Astrocyte (in vitro differentiated cells and primary cell): ENCODE data around the gene DESI1. TPM values are rescaled to one million over a fixed set of nuclear protein-coding genes. Genes with fewer than 3 reads are reported as not detected.

Source experiments
- DNase-seq: peaks from one replicate; pipeline ENCODE4 v3.0.0-alpha.2; 2010; ENCODE audit warnings: low read depth
- FAIRE-seq: peaks from 2 replicates; lab custom pipeline; 2011; peaks lifted over from hg19 to GRCh38; lab: Jason Lieb, UNC
- H2AFZ ChIP-seq: 2 replicates; pipeline ENCODE4 v1.6.0; 2012; ENCODE audit warnings: low read depth, low read length, inconsistent platforms
- H3K27ac ChIP-seq: 2 replicates; pipeline ENCODE4 v1.5.1; 2011; ENCODE audit warnings: low read depth, low read length, inconsistent platforms
- H3K27me3 ChIP-seq: 2 replicates; pipeline ENCODE4 v1.6.0; 2011; ENCODE audit warnings: low read length, inconsistent platforms; ENCODE audit not compliant: insufficient read depth
- H3K36me3 ChIP-seq: 2 replicates; pipeline ENCODE4 v1.5.1; 2011; ENCODE audit warnings: low read length, inconsistent platforms; ENCODE audit not compliant: insufficient read depth
- H3K4me1 ChIP-seq: 2 replicates; pipeline ENCODE4 v1.5.1; 2011; ENCODE audit warnings: low read length, inconsistent platforms; ENCODE audit not compliant: insufficient read depth
- H3K4me2 ChIP-seq: 2 replicates; pipeline ENCODE4 v1.6.0; 2012; ENCODE audit warnings: low read length, inconsistent platforms
- H3K4me3 ChIP-seq: 2 replicates; pipeline ENCODE4 v1.5.1; 2011; ENCODE audit warnings: low read depth, mild to moderate bottlenecking, low read length, inconsistent platforms; ENCODE audit not compliant: insufficient read depth
- H3K79me2 ChIP-seq: 2 replicates; pipeline ENCODE4 v1.6.0; 2012; ENCODE audit warnings: mild to moderate bottlenecking, low read length, inconsistent platforms; ENCODE audit not compliant: insufficient read depth
- H3K9ac ChIP-seq: 2 replicates; pipeline ENCODE4 v1.6.0; 2012; ENCODE audit warnings: mild to moderate bottlenecking, low read length, inconsistent platforms
- H3K9me3 ChIP-seq: 2 replicates; pipeline ENCODE4 v1.5.1; 2012; ENCODE audit warnings: low read depth, mild to moderate bottlenecking, low read length, inconsistent platforms; ENCODE audit not compliant: insufficient read depth
- H4K20me1 ChIP-seq: 2 replicates; pipeline ENCODE4 v1.6.0; 2012; ENCODE audit warnings: low read length, inconsistent platforms; ENCODE audit not compliant: insufficient read depth
- H3K27ac Mint-ChIP-seq: one replicate; pipeline ENCODE4 v1.8.0; 2021; ENCODE audit warnings: mild to moderate bottlenecking, mixed read lengths; ENCODE audit not compliant: unreplicated experiment
- H3K27me3 Mint-ChIP-seq: one replicate; pipeline ENCODE4 v1.8.0; 2021; ENCODE audit warnings: low read depth, mixed read lengths; ENCODE audit not compliant: unreplicated experiment
- H3K36me3 Mint-ChIP-seq: one replicate; pipeline ENCODE4 v1.8.0; 2021; ENCODE audit warnings: low read depth, mixed read lengths; ENCODE audit not compliant: unreplicated experiment
- H3K4me1 Mint-ChIP-seq: one replicate; pipeline ENCODE4 v1.8.0; 2021; ENCODE audit warnings: low read depth, mixed read lengths; ENCODE audit not compliant: unreplicated experiment
- H3K4me3 Mint-ChIP-seq: one replicate; pipeline ENCODE4 v1.8.0; 2021; ENCODE audit warnings: mild to moderate bottlenecking, moderate library complexity, mixed read lengths; ENCODE audit not compliant: unreplicated experiment
- H3K9me3 Mint-ChIP-seq: one replicate; pipeline ENCODE4 v1.8.0; 2021; ENCODE audit warnings: mild to moderate bottlenecking, mixed read lengths; ENCODE audit not compliant: unreplicated experiment
- CTCF ChIP-seq: IDR thresholded peaks from 2 replicates; pipeline ENCODE4 v1.5.1; 2011; ENCODE audit warnings: low read depth, mild to moderate bottlenecking, inconsistent platforms, low read length, moderate library complexity; ENCODE audit not compliant: insufficient read depth
- EZH2 ChIP-seq: IDR thresholded peaks from 2 replicates; pipeline ENCODE4 v1.6.1; 2012; ENCODE audit warnings: mild to moderate bottlenecking, low read length, inconsistent platforms; ENCODE audit not compliant: insufficient read depth
- total RNA-seq: library from RNA; stranded (reverse); gene quantifications from 2 replicates; pipeline ENCODE4 v1.2.1, GENCODE V29; 2021

The DESI1 gene
- total RNA-seq, 1 donor from 2014 or later: 48.2 TPM

- H3K4me1 Mint-ChIP-seq: no peaks in the 10 kb centered on the region
- FAIRE-seq: no peak
- TF ChIP-seq CTCF: no peak
- TF ChIP-seq EZH2: no peak
- Histone ChIP-seq H3K4me1 (no peaks in the 10 kb centered on the region), H3K4me3 (no peak overlapping the region), H3K79me2 (peaks cover 20% of the 10 kb centered on the region), H3K36me3 (peaks cover 76% of the 10 kb centered on the region), H4K20me1 (peaks cover 46% of the 10 kb centered on the region), H3K27me3 (no peaks in the 10 kb centered on the region), H2AFZ (no peak overlapping the region), H3K27ac (no peak overlapping the region), H3K9me3 (no peaks in the 10 kb centered on the region), H3K9ac (no peak overlapping the region), H3K4me2 (no peak overlapping the region)
- DNase-seq: no peak
- H3K27ac Mint-ChIP-seq: no peak overlapping the region
- no peaks in the 10 kb centered on the region for H3K9me3 Mint-ChIP-seq
- H3K4me3 Mint-ChIP-seq: no peak overlapping the region
- no peaks in the 10 kb centered on the region for H3K27me3 Mint-ChIP-seq
- H3K36me3 Mint-ChIP-seq: peaks cover 15% of the 10 kb centered on the region
Observed at GRCh38 chr22:41656556-41656955, 35.7 kb upstream of the DESI1 start.

- no peaks in the 10 kb centered on the region for H3K9me3 ChIP-seq
- peaks cover 16% of the 10 kb centered on the region for H3K36me3 Mint-ChIP-seq
- peaks cover 67% of the 10 kb centered on the region for H3K36me3 ChIP-seq
- no peak for FAIRE-seq
- no peak overlapping the region for H3K4me3 ChIP-seq
- H3K27me3 ChIP-seq: no peaks in the 10 kb centered on the region
- no peaks in the 10 kb centered on the region for H3K9me3 Mint-ChIP-seq
- H3K27ac Mint-ChIP-seq: no peak overlapping the region
- no peak overlapping the region for H2AFZ ChIP-seq
- H3K4me2 ChIP-seq: no peak overlapping the region
- H3K79me2 ChIP-seq: peaks cover 27% of the 10 kb centered on the region
- no peak overlapping the region for H3K27ac ChIP-seq
- no peaks in the 10 kb centered on the region for H3K27me3 Mint-ChIP-seq
- no peaks in the 10 kb centered on the region for H3K4me1 ChIP-seq
- no peak for DNase-seq
- peaks cover 40% of the 10 kb centered on the region for H4K20me1 ChIP-seq
- H3K9ac ChIP-seq: no peak overlapping the region
- no peak for TF ChIP-seq EZH2
- TF ChIP-seq CTCF: no peak
- H3K4me1 Mint-ChIP-seq: no peaks in the 10 kb centered on the region
- H3K4me3 Mint-ChIP-seq: no peak overlapping the region
Observed at GRCh38 chr22:41654322-41654721, 33.5 kb upstream of the DESI1 start.

GRCh38 chr22:41650821-41651220, 30.0 kb upstream of the DESI1 start:
- H3K36me3 Mint-ChIP-seq: peaks cover 11% of the 10 kb centered on the region
- no peak overlapping the region for H3K27ac Mint-ChIP-seq
- Histone ChIP-seq H3K27ac (no peak overlapping the region), H3K9me3 (no peaks in the 10 kb centered on the region), H3K4me2 (no peak overlapping the region), H3K9ac (no peak overlapping the region), H2AFZ (no peak overlapping the region), H3K27me3 (no peaks in the 10 kb centered on the region), H3K4me1 (no peaks in the 10 kb centered on the region), H3K4me3 (no peak overlapping the region), H3K79me2 (peaks cover 28% of the 10 kb centered on the region), H3K36me3 (peaks cover 60% of the 10 kb centered on the region), H4K20me1 (peaks cover 45% of the 10 kb centered on the region)
- no peaks in the 10 kb centered on the region for H3K27me3 Mint-ChIP-seq
- DNase-seq (no peak), FAIRE-seq (no peak)
- H3K4me1 Mint-ChIP-seq: no peaks in the 10 kb centered on the region
- H3K4me3 Mint-ChIP-seq: no peak overlapping the region
- no peak for TF ChIP-seq CTCF
- no peak for TF ChIP-seq EZH2
- no peaks in the 10 kb centered on the region for H3K9me3 Mint-ChIP-seq
